AG09319 (cell line): ENCODE results near the gene URB1.

ENCODE experiments used
- DNase-seq: peaks from one replicate; pipeline ENCODE4 v3.0.0-alpha.2; 2010; ENCODE audit warnings: low read depth; ENCODE audit errors: extremely low read depth
- CTCF ChIP-seq: IDR thresholded peaks from 2 replicates; pipeline ENCODE4 v1.5.1; 2011; ENCODE audit warnings: low read depth, mild to moderate bottlenecking, inconsistent platforms, low read length, moderate library complexity

The URB1 gene

GRCh38 chr21:32356874-32357395, 35.9 kb downstream of the URB1 start:
- TF ChIP-seq CTCF, result no peak
- no peak for DNase-seq

- TF ChIP-seq CTCF, result no peak
- DNase-seq, result no peak
Observed at GRCh38 chr21:32353002-32353711, 39.7 kb downstream of the URB1 start.

DNA sequence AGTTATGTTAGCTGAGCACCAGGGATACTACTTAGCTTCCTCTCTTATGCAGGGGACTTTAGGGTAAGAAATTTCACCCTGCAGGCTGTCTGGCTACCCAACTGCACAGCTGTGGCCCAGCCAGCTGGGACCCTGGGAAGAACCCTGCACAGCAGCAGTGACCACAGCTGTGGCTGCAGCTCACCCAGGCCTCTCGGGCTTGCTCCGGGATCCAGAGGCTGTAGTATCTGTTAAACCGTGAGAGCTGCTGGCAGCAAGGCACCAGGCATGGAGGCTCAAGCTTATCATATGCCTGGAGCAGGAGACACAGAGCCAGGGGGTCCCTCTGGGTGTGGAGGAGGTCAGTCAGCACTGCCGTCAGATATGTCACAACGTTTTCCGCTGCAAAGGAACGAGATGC, 40.3 kb downstream of the URB1 start:
- DNase-seq, result no peak
- TF ChIP-seq CTCF, result no peak

DNA sequence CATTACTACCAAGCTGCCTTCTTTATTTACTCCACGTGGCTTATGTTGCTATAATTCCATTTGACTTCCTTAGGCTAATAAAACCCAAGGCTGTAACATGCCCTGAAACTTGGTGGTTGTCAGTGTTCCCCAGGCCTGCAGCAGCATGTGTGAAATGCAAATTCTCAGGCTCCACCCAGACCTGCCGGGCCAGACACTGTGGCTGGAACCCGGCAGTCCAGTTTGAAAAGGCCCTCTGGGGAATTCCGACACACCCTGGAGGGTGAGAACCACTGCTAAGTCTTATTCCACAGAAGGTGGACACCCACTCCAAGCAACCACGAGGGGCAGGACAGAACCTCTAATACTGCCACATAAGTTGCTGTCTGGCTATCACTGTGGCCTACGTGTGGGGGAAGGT, 41.4 kb downstream of the URB1 start:
- no peak for DNase-seq
- no peak for TF ChIP-seq CTCF

DNA sequence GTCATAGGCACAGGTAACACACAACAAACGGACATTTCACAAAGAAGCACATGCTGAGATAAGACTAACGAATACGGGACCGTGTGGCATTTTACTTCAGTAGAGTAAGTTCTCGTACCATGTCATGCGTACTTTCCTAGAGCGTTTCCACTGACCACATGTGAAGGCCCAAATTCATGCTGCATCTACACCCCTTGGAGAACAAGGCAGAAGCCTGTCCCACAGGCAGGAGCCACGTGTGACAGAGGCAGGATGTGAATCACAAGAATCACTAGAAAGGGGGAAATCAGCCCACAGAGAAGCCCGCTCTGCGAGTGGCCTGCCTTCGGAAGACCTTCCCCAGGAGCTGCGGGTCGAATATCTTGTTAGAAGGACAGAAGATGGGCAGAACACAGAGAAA, 41.8 kb downstream of the URB1 start:
- DNase-seq, result no peak
- no peak for TF ChIP-seq CTCF

DNA sequence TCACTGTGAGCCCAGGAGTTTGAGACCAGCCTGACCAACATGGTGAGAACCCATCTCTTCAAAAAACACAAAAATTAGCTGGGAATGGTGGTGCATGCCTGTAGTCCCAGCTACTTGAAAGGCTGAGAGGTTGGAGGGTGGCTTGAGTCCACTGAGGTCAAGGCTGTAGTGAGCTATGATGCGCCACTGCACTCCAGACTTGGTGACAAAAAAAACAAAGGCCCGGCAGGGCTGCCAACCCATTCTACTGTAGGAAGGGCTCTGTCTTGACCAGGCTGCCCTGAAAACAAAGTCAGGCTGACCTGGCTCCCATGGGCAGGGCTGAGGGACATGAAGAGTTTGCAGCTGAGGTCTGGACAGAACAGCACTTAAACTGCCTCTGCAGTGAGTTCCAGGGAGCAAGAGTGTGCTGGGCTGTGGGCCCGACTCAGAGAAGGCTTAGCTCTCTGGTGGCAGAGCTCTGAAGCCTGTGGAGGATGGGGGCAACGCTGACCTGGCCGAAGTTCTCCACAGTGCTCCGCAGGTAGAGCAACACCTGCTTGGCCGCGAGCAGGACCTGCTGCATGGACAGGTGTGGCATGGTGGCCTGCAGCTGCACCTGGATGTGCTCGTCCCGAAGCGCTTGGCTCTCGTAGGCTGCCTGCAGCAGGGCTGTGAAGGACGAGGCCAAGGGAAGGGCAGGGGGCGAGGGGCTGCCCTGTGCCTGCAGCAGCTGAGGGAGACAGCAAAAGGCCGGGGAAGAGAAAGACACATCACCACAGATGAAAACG, 42.4 kb downstream of the URB1 start:
- DNase-seq, result no peak
- TF ChIP-seq CTCF, result no peak

DNA sequence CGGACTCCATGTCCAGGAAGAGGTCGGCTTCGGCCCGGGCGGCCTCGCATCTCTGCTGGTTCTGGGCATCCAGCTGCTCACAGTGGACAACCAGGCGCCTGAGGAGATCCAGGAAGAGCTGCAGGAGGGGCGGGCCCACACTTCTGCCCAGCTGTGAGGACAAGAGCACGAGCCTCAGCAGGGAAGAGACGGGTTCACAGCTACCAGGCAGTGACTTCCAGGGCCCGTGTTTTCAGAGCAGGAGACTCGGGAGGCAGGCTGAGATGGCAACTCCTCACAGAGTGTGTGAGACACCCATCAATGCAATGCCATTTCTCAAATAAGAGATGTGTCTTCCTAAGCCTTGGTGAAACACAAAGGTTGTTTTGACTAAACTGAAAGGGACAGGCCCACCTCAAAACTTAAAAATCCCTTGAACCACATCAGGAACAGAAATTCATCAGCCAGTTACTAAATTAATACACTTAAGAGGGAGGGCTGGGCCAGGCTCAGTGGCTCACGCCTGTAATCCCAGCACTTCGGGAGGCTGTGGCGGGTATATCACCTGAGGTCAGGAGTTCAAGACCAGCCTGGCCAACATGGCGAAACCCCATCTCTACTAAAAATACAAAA, 43.4 kb downstream of the URB1 start:
- no peak for TF ChIP-seq CTCF
- DNase-seq, result no peak
